GM18502 (cell line): ENCODE results near the gene ANKRD52.
"Not testable (repeated sequence)": the region's sequence is repeated elsewhere in the genome, so short reads cannot be mapped to it uniquely, and the experiment has no call there.

Experiments
- ATAC-seq: cut with Tn5 transposase; IDR thresholded peaks from one replicate; pipeline ENCODE4 v1.9.1; 2021; ENCODE audit warnings: mild to moderate bottlenecking; ENCODE audit not compliant: unreplicated experiment, poor library complexity

ANKRD52 gene

DNA sequence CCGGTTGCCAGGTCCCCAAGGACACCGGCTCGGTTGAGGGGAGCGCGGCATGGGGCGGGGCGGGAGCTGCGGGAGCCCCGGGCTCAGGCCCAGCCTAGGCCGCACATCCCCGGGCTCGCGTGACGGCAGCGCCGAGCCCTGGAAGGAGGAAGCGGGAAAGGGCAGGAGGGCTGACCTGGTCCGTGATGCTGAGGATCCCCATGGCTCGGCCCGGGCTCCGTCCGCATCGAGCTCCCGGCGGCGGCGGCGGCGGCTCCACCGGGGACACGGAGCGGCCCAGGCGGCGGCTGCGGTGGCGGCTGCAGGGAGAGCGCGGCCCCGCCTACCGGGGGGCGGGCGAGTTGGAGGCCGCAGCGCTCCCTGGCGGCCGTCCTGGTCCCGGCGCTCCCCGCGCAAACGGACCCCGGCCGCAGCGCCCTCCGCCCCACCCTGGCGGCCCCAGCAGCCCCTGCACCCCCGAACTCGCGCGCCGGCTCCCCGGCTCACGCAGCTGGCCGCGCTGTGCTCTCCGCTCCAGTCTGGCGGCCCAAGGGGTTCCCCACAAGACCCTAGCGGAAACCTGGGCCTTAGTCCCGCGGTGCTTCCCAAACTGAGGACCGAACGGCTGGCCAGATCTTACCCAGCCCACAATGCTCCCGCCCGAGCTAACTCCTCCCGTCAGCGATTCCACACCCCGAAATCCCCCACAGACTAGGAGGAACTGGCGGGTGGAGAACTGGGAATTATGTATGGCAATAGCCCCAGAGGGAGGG, at the start of gene ANKRD52:
Gene ANKRD52 (minus strand): TSS at position 317 of the 752 bp plus-strand sequence. CDS start 115 bp downstream, at position 202.
- ATAC-seq, result peak; percentile 90

DNA sequence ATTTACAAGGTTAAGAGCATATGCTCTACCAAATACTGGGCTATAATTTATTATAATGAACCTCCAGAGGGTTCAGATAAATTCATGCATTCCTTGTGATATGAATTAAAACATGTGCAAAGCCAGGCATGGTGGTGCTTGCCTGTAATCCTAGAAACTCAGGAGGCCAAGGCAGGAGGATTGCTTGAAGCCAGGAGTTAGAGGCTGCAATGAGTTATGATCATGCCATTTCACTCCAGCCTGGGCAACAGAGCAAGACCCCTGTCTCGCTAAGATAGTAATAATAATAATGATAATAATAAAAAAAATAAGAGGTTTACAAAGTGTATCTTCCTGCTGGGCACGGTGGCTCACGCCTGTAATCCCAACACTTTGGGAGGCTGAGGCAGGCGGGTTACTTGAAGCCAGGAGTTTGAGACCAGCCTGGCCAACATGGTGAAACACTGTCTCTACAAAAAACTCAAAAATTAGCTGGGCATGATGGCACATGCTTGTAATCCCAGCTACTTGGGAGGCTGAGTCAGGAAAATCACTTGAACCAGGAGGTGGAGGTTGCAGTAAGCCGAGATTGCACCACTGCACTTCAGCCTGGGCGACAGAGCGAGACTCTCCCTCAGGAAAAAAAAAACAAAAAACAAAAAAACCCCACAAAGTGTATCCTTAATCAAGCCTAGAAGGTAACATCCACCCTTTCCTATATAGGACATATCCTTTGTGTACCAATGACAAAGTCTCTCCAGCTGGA, 49.2 kb upstream of the ANKRD52 start:
- ATAC-seq, result no peak

DNA sequence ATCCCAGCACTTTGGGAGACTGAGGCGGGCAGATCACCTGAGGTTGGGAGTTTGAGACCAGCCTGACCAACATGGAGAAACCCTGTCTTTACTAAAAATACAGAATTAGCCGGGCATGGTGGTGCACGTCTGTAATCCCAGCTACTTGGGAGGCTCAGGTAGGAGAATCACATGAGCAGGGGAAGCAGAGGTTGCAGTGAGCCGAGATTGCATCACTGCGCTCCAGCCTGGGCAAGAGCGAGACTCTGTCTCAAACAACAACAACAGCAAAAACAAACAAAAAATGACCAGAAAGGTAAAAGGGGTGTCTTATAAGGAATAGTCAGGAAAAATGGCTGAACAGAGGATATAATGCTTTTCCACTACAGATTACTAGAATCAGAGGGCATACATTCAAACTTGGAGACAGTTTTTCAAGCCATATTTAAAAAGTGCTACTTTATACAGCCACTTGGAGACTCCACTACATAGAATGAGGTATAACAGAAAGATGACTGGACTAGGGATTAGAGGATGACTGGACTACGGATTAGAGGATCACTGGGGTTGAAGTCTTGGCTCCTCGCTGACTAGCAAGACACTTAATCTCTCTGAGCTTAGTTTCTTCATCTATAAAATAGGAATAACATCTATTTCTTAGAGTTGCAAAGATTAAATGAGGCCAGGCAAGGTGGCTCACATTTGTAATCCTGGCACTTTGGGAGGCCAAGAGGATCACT, 46.8 kb upstream of the ANKRD52 start:
- no peak for ATAC-seq

DNA sequence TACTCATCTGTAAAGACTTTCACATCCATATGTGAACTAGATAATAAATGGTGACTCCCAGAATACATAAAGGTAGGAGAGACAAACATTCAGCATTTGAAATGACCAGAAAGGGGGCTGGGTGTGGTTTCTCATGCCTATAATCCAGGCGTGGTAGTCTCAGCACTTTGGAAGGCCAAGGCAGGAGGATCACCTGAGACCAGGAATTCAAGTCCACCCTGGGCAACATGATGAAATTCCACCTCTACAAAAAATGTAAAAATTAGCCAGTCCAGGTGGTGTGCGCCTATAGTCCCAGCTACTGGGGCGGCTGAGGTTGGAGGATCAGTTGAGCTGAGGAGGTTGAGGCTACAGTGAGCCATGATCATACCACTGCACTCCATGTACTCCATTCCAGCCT, 46.1 kb upstream of the ANKRD52 start:
- no peak for ATAC-seq

DNA sequence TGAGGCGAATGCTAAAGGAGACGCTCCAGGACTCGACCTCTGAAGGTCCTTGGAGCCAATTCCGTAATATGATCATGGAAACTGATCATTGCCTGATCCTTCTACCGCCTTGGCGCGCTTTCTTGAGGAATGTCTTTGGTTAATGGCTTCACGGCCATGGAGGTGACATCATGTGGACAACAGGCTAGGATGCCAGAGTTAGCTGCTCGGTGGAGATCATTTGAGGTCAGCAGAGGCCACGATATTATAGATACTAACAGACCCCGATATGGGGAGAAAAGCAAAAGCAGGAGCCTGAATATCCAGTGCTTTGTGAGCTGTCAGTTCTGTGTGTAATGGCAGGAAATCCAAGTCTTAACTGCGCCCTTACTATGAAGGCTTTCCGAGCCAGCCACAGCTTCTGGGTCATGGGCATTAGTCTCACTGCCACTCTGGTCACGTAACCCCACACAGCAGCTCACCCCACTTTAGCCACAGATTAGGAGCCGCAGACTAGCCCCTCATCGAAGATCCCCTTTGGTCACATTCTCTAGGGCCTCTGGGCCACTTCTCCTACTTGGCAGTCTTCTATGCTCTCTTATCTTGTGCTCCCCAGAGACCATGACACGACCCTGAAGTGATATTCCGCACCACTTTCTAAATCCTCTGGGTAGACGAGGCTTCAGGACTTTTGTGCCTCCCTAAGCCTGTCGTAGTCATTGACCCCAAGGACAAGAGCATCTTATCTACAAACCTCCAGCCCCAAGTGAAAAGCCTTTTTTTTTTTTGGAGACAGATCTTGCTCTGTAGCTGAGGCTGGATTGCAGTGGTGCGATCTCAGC, 42.7 kb upstream of the ANKRD52 start:
- ATAC-seq, result no peak

DNA sequence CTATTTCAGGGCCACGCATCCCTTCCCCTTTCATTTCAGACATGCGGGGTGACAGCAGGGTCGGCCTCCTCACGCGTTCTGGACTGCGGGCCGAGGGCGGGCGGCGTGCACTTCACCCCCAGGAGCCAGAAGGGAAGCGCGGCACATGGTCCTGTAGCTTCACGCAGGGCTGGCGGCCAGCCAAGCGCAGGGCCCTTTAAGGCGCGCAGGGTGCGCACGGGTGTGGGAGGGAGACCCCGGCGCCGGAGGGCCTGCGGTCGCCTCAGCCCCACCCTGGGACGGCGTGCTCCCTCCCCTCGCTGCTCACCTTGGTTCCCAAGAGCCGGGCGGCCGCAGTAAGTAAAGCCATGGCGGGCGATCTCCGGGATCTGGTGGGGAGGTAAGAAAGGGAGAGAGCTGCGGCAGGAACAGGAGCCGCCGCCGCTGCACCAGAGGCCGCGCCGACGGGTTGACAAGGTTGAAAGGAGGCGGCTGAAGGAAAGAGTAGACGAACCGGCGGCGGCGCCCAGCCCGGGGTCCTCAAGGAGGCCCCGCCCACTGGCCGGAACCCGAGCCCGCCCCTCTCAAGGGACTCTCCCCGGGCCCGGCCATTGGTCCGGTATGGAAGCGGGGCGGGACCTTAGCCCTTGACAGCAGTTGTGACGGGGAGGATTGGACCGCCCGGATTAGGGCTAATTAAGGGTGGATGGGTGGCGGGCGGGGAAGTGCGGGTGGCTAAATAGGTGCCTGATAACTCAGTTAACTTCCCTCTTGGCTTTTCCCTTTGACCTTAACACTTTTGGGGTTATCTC, 41.9 kb upstream of the ANKRD52 start, which contains the start of gene CS:
Gene CS (minus strand): TSS at position 478 of the 791 bp plus-strand sequence. CDS start 129 bp downstream, at position 349.
- peak; percentile 92 for ATAC-seq

DNA sequence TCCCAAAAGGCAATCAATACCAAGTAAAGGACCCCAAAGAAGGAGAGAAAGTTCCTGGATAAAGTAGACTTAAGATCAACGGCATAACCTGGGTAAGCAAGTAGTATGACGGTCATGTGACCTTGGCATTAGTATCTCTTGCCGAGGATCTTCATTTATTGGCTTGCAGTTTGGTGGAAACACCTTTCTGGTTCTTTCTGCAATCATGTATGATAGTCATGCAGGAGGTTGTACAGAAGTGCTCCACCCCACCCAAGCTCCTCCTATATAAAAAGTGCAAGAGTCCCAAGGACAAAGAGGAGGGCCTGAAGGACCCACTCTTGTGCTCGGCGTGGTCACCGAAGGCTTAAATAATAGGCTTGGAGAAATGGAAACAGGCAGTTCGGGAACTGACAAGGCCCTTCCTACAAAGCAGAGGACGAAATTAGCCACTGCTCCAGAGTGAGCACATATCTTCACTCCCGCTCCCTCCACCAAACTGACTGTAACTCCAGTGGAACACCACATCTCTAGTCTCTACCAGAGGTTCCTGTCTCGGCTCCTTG, 41.2 kb upstream of the ANKRD52 start:
- ATAC-seq, result peak; percentile 10

DNA sequence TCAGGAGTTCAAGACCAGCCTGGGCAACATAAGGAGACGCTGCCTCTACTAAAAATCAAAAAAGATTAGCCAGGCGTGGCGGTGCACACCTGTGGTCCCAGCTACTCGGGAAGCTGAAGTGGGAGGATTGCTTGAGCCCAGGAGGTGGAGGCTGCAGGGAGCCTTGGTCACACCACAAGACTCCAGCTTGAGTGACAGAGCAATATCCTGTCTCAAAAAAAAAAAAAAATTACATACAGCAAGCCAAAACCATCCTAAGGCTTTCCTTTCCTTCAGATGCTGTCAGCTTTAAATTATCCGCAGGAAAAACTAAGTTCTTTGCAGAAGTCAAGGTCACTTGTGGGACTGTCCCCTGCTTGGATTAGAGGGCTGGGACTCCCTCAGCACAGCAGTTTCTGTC, 40.6 kb upstream of the ANKRD52 start:
- no peak for ATAC-seq

DNA sequence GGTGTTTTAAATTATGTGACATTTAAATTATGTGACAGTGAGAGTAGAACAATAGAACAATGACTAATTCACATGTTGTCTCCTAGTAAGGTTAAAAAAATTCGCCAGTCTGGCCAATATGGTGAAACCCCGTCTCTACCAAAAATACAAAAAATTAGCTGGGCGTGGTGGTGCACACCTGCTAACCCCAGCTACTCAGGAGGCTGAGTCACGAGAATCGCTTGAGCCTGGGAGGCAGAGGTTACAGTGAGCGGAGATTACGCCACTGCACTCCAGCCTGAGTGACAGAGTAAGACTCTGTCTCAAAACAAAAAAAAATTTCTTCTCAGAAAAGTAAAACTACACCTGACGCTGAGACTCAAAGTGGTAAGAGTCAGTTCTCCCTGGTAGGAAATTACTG, 39.2 kb upstream of the ANKRD52 start:
- no peak for ATAC-seq

DNA sequence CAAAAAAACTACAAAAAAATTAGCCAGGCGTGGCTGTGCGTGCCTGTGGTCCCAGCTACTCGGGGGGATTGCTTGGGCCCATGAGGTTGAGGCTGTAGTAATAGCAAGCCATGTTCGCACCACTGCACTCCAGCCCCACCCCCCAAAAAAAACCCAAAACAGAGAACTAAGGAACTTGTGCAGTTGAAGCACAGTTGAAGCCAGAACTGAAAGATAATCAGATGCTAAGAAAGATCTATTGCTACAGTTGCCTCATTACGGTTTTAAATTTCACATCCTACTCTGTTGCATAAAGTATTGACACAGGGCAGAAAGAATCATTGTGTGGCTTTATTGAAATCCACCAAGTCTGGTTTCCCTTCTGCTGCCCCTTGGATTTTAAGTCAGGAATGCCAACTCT, 38.1 kb upstream of the ANKRD52 start:
- no peak for ATAC-seq

DNA sequence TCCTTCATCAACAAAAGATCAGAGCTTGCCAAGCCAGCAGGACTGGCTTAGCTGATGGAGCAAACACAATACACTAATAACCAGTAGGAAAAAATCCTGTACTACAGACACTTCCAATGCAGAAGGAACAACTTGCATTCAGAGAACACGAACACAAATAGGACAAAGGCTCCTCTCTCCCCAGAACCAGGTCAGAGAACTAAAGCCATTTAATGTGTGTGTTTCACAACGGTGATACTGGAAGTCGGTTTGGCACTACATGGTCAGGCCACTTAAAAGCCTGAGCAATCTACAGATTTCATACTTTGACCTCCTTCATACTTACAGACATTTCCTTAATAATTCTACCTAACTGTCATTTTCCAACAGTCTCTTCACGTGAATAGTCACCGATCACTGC, 35.6 kb upstream of the ANKRD52 start:
- no peak for ATAC-seq

DNA sequence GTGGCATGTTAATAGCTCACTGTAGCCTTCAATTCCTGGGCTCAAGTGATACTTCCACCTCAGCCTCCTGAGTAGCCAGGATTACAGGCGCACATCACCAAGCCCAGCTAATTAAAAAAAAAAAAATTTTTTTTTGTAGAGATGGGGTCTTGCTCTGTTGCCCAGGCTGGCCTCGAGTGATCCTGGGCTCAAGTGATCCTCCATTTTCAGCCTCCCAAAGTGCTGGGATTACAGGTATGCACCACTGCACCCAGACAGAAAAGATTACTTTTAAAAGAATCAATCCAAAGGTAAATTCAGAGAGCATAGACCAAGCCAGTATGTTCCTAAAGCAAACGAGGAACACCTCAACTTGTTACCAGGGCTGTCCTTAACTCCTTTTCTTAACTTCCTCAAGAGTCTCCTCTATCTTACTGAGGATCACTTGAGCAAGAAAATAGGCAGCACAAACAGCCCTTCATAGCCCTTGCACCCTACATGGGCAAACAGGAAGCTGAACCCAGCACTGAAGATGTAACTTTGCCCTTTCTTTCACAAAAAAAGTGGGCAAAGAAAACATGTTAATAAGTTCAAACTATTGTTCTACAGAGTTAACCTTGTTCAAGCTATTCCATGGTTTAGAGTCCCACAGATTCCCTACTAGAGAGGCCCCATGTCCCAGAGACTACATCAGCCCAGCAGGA, 30.7 kb upstream of the ANKRD52 start:
- no peak for ATAC-seq

DNA sequence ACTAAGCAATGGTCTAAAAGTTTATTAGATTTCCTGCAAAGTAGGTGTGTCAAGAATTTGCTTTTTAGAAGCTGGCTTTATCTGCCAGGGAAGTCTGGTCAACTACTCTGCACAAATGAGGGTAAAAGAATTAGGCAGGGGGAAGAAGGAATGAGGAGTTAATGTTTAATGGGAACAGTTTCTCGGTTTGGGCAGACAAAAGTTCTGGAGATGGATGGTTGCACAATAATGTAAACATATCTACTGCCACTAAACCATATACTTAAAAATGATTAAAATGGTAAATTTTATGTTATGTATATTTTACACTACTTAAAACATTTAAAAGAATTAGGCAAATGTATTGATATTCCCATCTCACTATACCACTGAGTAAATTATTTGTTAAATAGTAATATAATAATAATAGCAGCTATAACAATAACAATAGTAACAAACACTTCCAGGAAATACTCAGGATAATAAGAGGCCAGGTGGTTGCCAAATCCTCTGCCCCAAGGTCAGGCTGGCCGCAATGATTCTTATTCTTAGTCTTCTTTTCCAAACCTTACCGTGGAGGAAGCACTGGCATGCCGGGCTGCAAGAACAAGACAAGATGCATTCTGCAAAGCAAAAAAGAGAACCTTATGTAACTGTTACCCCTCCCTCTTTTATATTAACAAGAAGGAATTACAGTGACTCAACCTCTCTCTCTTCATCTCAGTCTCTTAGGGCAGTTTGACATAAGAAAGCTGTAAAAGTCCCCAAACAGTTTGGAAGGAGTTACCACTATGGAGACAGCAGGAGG, 28.1 kb upstream of the ANKRD52 start:
- no peak for ATAC-seq

DNA sequence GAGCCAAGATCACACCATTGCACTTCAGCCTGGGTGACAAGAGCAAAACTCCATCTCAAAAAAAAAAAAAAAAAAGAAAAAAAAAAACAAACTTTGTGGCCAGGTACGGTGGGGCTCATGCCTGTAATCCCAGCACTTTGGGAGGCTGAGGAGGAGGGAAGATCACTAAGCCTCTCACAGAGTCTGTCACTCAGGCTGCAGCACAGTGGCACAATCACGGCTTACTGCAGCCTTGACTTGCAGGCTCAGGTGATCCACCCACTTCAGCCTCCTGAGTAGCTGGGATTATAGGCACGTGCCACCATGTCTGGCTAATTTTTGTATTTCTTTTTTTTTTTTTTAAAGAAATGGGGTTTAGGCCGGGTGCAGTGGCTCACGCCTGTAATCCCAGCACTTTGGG, 26.1 kb upstream of the ANKRD52 start:
- ATAC-seq, result not testable (repeated sequence)

DNA sequence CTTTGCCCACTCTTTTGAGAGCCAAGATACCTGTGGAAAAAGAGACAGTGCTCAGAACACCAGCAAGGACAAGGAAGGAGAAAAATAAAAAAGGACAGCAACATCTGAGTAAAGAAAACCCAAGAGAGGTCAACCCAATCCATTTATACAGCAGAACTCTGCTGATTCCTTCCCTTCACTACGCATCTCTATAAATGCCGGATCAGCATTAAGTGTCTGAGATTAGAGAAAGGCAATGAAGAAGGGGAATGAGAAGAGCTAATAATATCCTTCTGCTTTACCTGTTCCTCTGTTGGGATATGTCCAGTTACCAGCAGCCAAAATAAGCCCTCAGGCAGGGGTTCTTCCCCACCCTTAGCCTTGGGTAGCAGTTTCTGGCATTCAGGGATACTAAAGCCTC, 24.4 kb upstream of the ANKRD52 start:
- ATAC-seq, result no peak

DNA sequence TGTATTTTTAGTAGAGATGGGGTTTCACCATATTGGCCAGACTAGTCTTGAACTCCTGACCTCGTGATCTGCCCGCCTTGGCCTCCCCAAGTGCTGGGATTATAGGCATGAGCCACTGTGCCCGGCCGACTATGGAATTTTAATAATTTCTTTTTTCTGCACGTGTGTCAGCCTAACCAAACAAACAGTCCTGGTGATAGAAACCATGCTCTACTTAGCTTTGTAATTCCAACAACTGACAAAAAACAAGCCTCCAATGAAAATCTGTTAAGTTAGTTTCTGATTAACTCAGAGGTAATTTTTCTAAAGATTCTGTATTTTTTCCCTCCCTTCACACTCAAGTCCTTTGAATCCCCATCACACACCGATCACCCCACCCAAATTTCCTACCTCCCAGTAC, 23.8 kb upstream of the ANKRD52 start:
- ATAC-seq, result no peak

DNA sequence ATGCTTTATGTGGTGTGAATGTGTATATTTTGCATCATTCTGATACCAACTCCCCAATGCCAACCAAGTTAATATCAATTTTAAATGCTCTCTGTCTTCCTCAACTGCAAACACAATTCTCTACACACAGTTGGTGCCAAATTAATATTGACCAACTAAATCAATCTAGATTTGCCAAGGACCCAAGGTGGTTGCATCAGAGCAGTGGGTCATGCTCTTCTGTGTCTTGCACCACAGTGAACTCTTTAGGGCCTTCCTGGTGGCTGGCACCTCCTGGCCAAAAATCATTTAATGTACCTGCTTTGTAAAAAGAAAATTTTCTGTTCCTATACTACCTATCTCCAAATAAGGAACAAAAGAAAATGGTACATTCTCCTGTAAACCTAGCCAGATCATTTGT, 22.7 kb upstream of the ANKRD52 start:
- no peak for ATAC-seq

DNA sequence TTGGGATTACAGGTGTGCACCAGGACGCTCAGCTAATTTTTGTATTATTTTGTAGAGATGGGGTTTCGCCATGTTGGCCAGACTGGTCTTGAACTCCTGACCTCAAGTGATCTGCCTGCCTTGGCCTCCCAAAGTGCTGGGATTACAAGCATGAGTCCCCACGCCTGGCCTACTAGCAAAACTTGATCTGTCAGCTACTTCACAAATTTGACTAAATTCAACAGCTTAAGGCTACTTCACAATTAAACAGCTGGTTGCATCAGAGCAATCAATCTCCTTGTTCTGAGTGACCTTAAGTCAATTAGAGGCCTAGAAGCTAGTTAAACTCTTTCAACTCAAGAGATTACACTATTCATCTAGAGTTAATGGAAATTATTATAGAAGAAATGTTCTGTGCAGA, 20.7 kb upstream of the ANKRD52 start:
- no peak for ATAC-seq
